GM12878 (cell line): ENCODE data around the gene KRTAP5-7. TPM values are rescaled to one million over a fixed set of nuclear protein-coding genes. Genes with fewer than 3 reads are reported as not detected.

Experiments
- ATAC-seq: fragments of 200-7000 bp; cut with Tn5 transposase; 3 replicates; pipeline ENCODE4 v1.9.1; 2020; ENCODE audit warnings: mild to moderate bottlenecking, moderate library complexity
- BruUV-seq: library from RNA; stranded (reverse); fragments of 400-500 nt; replicated peaks from 2 replicates; lab custom pipeline; 2021; lab: Mats Ljungman, UMichigan
- CTCF ChIA-PET: fragments of 300-600 bp; sonication (Branson Sonifier 250); formaldehyde crosslinking; extraction: SDS; loops from one replicate; lab custom pipeline; 2021; ENCODE audit warnings: inconsistent platforms; lab: Yijun Ruan, JAX
- POLR2A ChIA-PET: fragments of 350-600 bp; formaldehyde crosslinking; extraction: SDS; loops from one replicate; lab custom pipeline; 2021; ENCODE audit warnings: inconsistent platforms; lab: Charles Lee
- RAD21 ChIA-PET: fragments of 300-600 bp; sonication (Branson Sonifier 250); formaldehyde crosslinking; loops from one replicate; lab custom pipeline; 2023; ENCODE audit warnings: antibody characterized with exemption; ENCODE audit not compliant: unreplicated experiment; lab: Charles Lee
- SMC1A ChIA-PET: fragments of 300-600 bp; sonication (Branson Sonifier 250); formaldehyde crosslinking; loops from one replicate; lab custom pipeline; 2023; ENCODE audit not compliant: unreplicated experiment, uncharacterized antibody; lab: Charles Lee
- DNase-seq: peaks from one replicate; pipeline ENCODE4 v3.0.0-alpha.2; 2011; ENCODE audit warnings: low read depth, low spot score
- FAIRE-seq: peaks from 3 replicates; lab custom pipeline; 2011; peaks lifted over from hg19 to GRCh38; lab: Jason Lieb, UNC
- H2AFZ ChIP-seq: 2 replicates; pipeline ENCODE4 v1.6.0; 2011; ENCODE audit warnings: low read depth, low read length, control low read depth; ENCODE audit not compliant: control insufficient read depth
- H3K27ac ChIP-seq: 2 replicates; pipeline ENCODE4 v1.5.1; 2011; ENCODE audit warnings: control low read depth; ENCODE audit not compliant: control insufficient read depth, insufficient read depth
- H3K27me3 ChIP-seq, 2 experiments: replicated peaks in 1 of 2; 2 replicates each; pipeline versions ENCODE4 v1.6.0 to v1.6.1; 2011; ENCODE audit warnings: low read length in 1 of 2; ENCODE audit not compliant: control insufficient read depth in 2 of 2, insufficient read depth in 2 of 2
- H3K36me3 ChIP-seq, 2 experiments: 2 replicates each; pipeline ENCODE4 v1.5.1; 2011; ENCODE audit warnings: low read length in 1 of 2; ENCODE audit not compliant: control insufficient read depth in 2 of 2, insufficient read depth in 2 of 2
- H3K4me1 ChIP-seq: 2 replicates; pipeline ENCODE4 v1.6.1; 2011; ENCODE audit warnings: mild to moderate bottlenecking, low read length, moderate library complexity, mixed read lengths; ENCODE audit not compliant: control insufficient read depth, insufficient read depth
- H3K4me2 ChIP-seq: 2 replicates; pipeline ENCODE4 v1.6.0; 2011; ENCODE audit warnings: control low read depth; ENCODE audit not compliant: control insufficient read depth, insufficient read depth
- H3K4me3 ChIP-seq: fragments of 200-600 bp; sonication (generic); 2 replicates; pipeline ENCODE4 v1.5.1; 2016
- H3K79me2 ChIP-seq: 2 replicates; pipeline ENCODE4 v1.6.0; 2011; ENCODE audit warnings: low read length; ENCODE audit not compliant: control insufficient read depth, insufficient read depth
- H3K9ac ChIP-seq: 2 replicates; pipeline ENCODE4 v1.8.0; 2011; ENCODE audit warnings: low read length, control low read depth, mixed read lengths; ENCODE audit not compliant: control insufficient read depth, insufficient read depth
- H3K9me3 ChIP-seq: replicated peaks from 3 replicates; pipeline ENCODE4 v1.5.1; 2011; ENCODE audit warnings: mild to moderate bottlenecking, low read length; ENCODE audit not compliant: control insufficient read depth, insufficient read depth
- H4K20me1 ChIP-seq: 2 replicates; pipeline ENCODE4 v1.6.0; 2011; ENCODE audit not compliant: control insufficient read depth, insufficient read depth
- BCL11A ChIP-seq: IDR thresholded peaks from 2 replicates; pipeline ENCODE4 v1.6.1; 2011; ENCODE audit warnings: low read depth, low read length
- BCLAF1 ChIP-seq: fragments of 450-650 bp; IDR thresholded peaks from 2 replicates; pipeline ENCODE4 v1.6.1; 2017; ENCODE audit warnings: antibody characterized with exemption, mild to moderate bottlenecking, moderate library complexity
- CEBPB ChIP-seq, 2 experiments: fragments of 150-350 bp in 1 of 2; IDR thresholded peaks; 2 replicates each; pipeline ENCODE4 v1.6.1; 2012 to 2014; ENCODE audit warnings: low read depth in 2 of 2, low read length in 2 of 2, borderline replicate concordance in 1 of 2, inconsistent platforms in 1 of 2
- ESRRA ChIP-seq: IDR thresholded peaks from 2 replicates; pipeline ENCODE4 v1.6.1; 2012; ENCODE audit warnings: mild to moderate bottlenecking, low read length, improper control_type of control experiment
- IRF4 ChIP-seq: IDR thresholded peaks from 2 replicates; pipeline ENCODE4 v1.6.1; 2011; ENCODE audit warnings: low read depth, low read length
- IRF5 ChIP-seq: fragments of 450-650 bp; IDR thresholded peaks from 2 replicates; pipeline ENCODE4 v1.6.1; 2017; ENCODE audit warnings: borderline replicate concordance
- JUNB ChIP-seq: IDR thresholded peaks from 2 replicates; pipeline ENCODE4 v1.6.1; 2016; ENCODE audit warnings: antibody characterized with exemption, mild to moderate bottlenecking
- KLF5 ChIP-seq: fragments of 450-650 bp; IDR thresholded peaks from 2 replicates; pipeline ENCODE4 v1.6.1; 2014; ENCODE audit warnings: mild to moderate bottlenecking; ENCODE audit not compliant: partially characterized antibody
- PBX3 ChIP-seq: IDR thresholded peaks from 2 replicates; pipeline ENCODE4 v1.6.1; 2011; ENCODE audit warnings: mild to moderate bottlenecking, low read depth, low read length, moderate library complexity; ENCODE audit not compliant: insufficient replicate concordance
- RELA ChIP-seq: fragments of 450-650 bp; IDR thresholded peaks from 2 replicates; pipeline ENCODE4 v1.8.0; 2014; ENCODE audit warnings: borderline replicate concordance; ENCODE audit not compliant: partially characterized antibody
- RUNX3 ChIP-seq: IDR thresholded peaks from 2 replicates; pipeline ENCODE4 v1.6.1; 2012; ENCODE audit warnings: low read length, inconsistent platforms
- TCF12 ChIP-seq: IDR thresholded peaks from 2 replicates; pipeline ENCODE4 v1.6.1; 2011; ENCODE audit warnings: low read depth, mild to moderate bottlenecking, low read length
- TCF3 ChIP-seq: IDR thresholded peaks from 2 replicates; pipeline ENCODE4 v1.6.1; 2012; ENCODE audit warnings: low read depth, mild to moderate bottlenecking, low read length, borderline replicate concordance; ENCODE audit not compliant: insufficient read depth
- ZZZ3 ChIP-seq: IDR thresholded peaks from 2 replicates; pipeline ENCODE4 v1.6.1; 2011; ENCODE audit warnings: low read depth; ENCODE audit not compliant: control insufficient read depth, insufficient read length
- WGBS: methylation state at CpG from one replicate; pipeline ENCODE4 v1.1.6; 2016; ENCODE audit warnings: low lambda C conversion rate; ENCODE audit not compliant: insufficient replicate concordance, insufficient coverage; ENCODE audit errors: missing lambda C conversion rate; 5-methylcytosine and 5-hydroxymethylcytosine counted together
- in situ Hi-C: fragments of 300-500 bp; cut with MboI; formaldehyde crosslinking; loops from 9 replicates; pipeline ENCODE4 v1.14.3; 2018; ENCODE audit warnings: mixed read lengths
- intact Hi-C: fragments of 100-400 bp; cut with micrococcal nuclease; formaldehyde crosslinking; loops from one replicate; pipeline ENCODE4 v1.14.2; 2022; ENCODE audit not compliant: unreplicated experiment
- polyA plus RNA-seq, 11 experiments: library from polyadenylated mRNA; depleted of rRNA in 4 of 11; unstranded in 6 of 11; stranded (reverse) in 5 of 11; fragments of >200 nt; fragmentation: Nextera tagmentation in 4 of 11; fragmentation: Illumina TruSeq in 1 of 11; extraction: Ambion mirVana in 4 of 11; extraction: Trizol in 1 of 11; gene quantifications; 1 replicate in 1 of 11; 2 replicates in 10 of 11; pipeline versions ENCODE4 v1.2.1 to v1.2.3, GENCODE V29; 2011 to 2016; ENCODE audit warnings: inconsistent platforms in 2 of 11, missing spikeins in 2 of 11, low read depth in 1 of 11
- total RNA-seq, 4 experiments: library from RNA; depleted of rRNA in 3 of 4; stranded (reverse); fragments of >200 nt in 3 of 4; fragmentation: Illumina TruSeq in 1 of 4; extraction: Trizol in 1 of 4; gene quantifications; 2 replicates each; pipeline versions ENCODE4 v1.2.1 to v1.2.3, GENCODE V29; 2013 to 2021
- TF ChIP-seq, protein P1 (sequence below): IDR thresholded peaks from 2 replicates; pipeline ENCODE4 v1.6.1; 2012; ENCODE audit warnings: low read depth, low read length, improper control_type of control experiment

Gene KRTAP5-7
- total and polyA plus RNA-seq, 10 of the 15 experiments (the other 5 are each of a cell fraction or from before 2014, with no cell fraction given) = 0.07 to 0.23 (median 0.19) TPM; not detected in 6

- CTCF ChIA-PET = interaction anchor here (1.0 to 1.3 kb wide), 2 partner anchors 14 to 17 kb away, joined by 3 read pairs; partner anchors contain the start of gene KRTAP5-9
- WGBS = 32% methylated on average over 10 of the region's 10 CpGs
- no peak for TF ChIP-seq JUNB
- no peak for TF ChIP-seq ZZZ3
- no peak for TF ChIP-seq TCF12
- TF ChIP-seq TCF3 = no peak
- TF ChIP-seq IRF4 = no peak
- no peak for TF ChIP-seq BCLAF1
- TF ChIP-seq BCL11A = no peak
- TF ChIP-seq PBX3 = no peak
- TF ChIP-seq ESRRA = no peak
- no peak for TF ChIP-seq RELA
- TF ChIP-seq KLF5 = no peak
- TF ChIP-seq, protein P1, sequence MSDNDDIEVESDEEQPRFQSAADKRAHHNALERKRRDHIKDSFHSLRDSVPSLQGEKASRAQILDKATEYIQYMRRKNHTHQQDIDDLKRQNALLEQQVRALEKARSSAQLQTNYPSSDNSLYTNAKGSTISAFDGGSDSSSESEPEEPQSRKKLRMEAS = no peak
- no peak for TF ChIP-seq CEBPB (IDR thresholded peaks at IDR 0.05; ENCODE audit: borderline replicate concordance in 1 of 2, low read depth in 2 of 2, low read length in 2 of 2)
- TF ChIP-seq RUNX3 = no peak
- TF ChIP-seq IRF5 = no peak
Observed at GRCh38 chr11:71566081-71566620, 39.1 kb downstream of the KRTAP5-7 start.

More at GRCh38 chr11:71566081-71566620, 39.1 kb downstream of the KRTAP5-7 start:
- in situ Hi-C loops = no loop called here
- Histone ChIP-seq H3K4me2 (no peak overlapping the region), H3K27me3 (no peaks in the 10 kb centered on the region), H2AFZ (no peak overlapping the region), H4K20me1 (no peaks in the 10 kb centered on the region), H3K27ac (no peak overlapping the region), H3K79me2 (no peaks in the 10 kb centered on the region), H3K9me3 (no peaks in the 10 kb centered on the region), H3K36me3 (no peaks in the 10 kb centered on the region), H3K4me1 (no peaks in the 10 kb centered on the region), H3K9ac (no peak overlapping the region), H3K4me3 (no peak overlapping the region)
- DNase-seq = no peak
- ChIA-PET RAD21 (no interaction called here), SMC1A (no interaction called here), POLR2A (no interaction called here)
- FAIRE-seq = no peak
- BruUV-seq = no TSS peak
- no peak for ATAC-seq
- intact Hi-C loops = loop anchor here (10.0 kb wide), 1 partner anchor 141 kb away; no protein-coding TSS in a partner anchor
